Caco-2 (cell line): Measurements from ENCODE around the gene AHDC1. TPM values are rescaled to one million over a fixed set of nuclear protein-coding genes. Genes with fewer than 3 reads are reported as not detected.

Experiments used
- BruUV-seq: library from RNA; stranded (reverse); fragments of 400-500 nt; replicated peaks from 2 replicates; lab custom pipeline; 2021; lab: Mats Ljungman, UMichigan
- CTCF ChIA-PET: fragments of 300-600 bp; sonication (Branson Sonifier 250); formaldehyde crosslinking; loops from one replicate; lab custom pipeline; 2022; ENCODE audit warnings: antibody characterized with exemption; lab: Charles Lee
- POLR2A ChIA-PET: fragments of 300-600 bp; sonication (Branson Sonifier 250); formaldehyde crosslinking; loops from one replicate; lab custom pipeline; 2022; ENCODE audit warnings: antibody characterized with exemption; lab: Charles Lee
- DNase-seq, 2 experiments: peaks; one replicate each; pipeline versions ENCODE4 v3.0.0 to v3.0.0-alpha.2; 2020 to 2022
- H3K27me3 ChIP-seq: replicated peaks from 2 replicates; pipeline ENCODE4 v1.6.0; 2011; ENCODE audit warnings: low read length; ENCODE audit not compliant: control insufficient read depth, insufficient read depth
- H3K36me3 ChIP-seq: 2 replicates; pipeline ENCODE4 v1.5.1; 2011; ENCODE audit warnings: low read length; ENCODE audit not compliant: control insufficient read depth, insufficient read depth
- H3K4me1 ChIP-seq: fragments of 250-450 bp; sonication (Bioruptor Pico); 2 replicates; pipeline ENCODE4 v1.5.1; 2020; ENCODE audit warnings: mild to moderate bottlenecking
- H3K4me3 ChIP-seq: 2 replicates; pipeline ENCODE4 v1.5.1; 2011; ENCODE audit warnings: low read depth, mild to moderate bottlenecking, control low read depth, low read length
- H3K9me3 ChIP-seq: fragments of 250-450 bp; sonication (Bioruptor Pico); 2 replicates; pipeline ENCODE4 v1.5.1; 2020; ENCODE audit warnings: mild to moderate bottlenecking, moderate library complexity
- H3K27ac Mint-ChIP-seq: one replicate; pipeline ENCODE4 v1.8.0; 2022; ENCODE audit warnings: mixed read lengths; ENCODE audit not compliant: unreplicated experiment
- H3K27me3 Mint-ChIP-seq: one replicate; pipeline ENCODE4 v1.8.0; 2022; ENCODE audit warnings: mixed read lengths; ENCODE audit not compliant: insufficient read depth, unreplicated experiment
- H3K36me3 Mint-ChIP-seq: one replicate; pipeline ENCODE4 v1.8.0; 2022; ENCODE audit warnings: mild to moderate bottlenecking, mixed read lengths; ENCODE audit not compliant: insufficient read depth, unreplicated experiment
- H3K4me1 Mint-ChIP-seq: one replicate; pipeline ENCODE4 v1.8.0; 2022; ENCODE audit warnings: low read depth, mixed read lengths; ENCODE audit not compliant: unreplicated experiment
- H3K4me3 Mint-ChIP-seq: one replicate; pipeline ENCODE4 v1.8.0; 2022; ENCODE audit warnings: mild to moderate bottlenecking, moderate library complexity, mixed read lengths; ENCODE audit not compliant: unreplicated experiment
- H3K9me3 Mint-ChIP-seq: one replicate; pipeline ENCODE4 v1.8.0; 2022; ENCODE audit warnings: mixed read lengths; ENCODE audit not compliant: unreplicated experiment
- intact Hi-C: fragments of 100-400 bp; cut with micrococcal nuclease; formaldehyde crosslinking; loops from one replicate; pipeline ENCODE4 v1.10.0; 2022; ENCODE audit not compliant: unreplicated experiment
- total RNA-seq: library from RNA; stranded (reverse); gene quantifications from 2 replicates; pipeline ENCODE4 v1.2.3, GENCODE V29; 2022
- TF ChIP-seq, protein P1 (sequence below), 2 experiments: fragments of 200-600 bp in 1 of 2; IDR thresholded peaks; 1 replicate in 1 of 2; 2 replicates in 1 of 2; pipeline versions ENCODE4 v1.5.1 to v1.8.0; 2011 to 2022; ENCODE audit warnings: antibody characterized with exemption in 1 of 2, control low read depth in 1 of 2, inconsistent platforms in 1 of 2, low read depth in 1 of 2, low read length in 1 of 2, mild to moderate bottlenecking in 1 of 2, moderate library complexity in 1 of 2; ENCODE audit not compliant: insufficient read depth in 1 of 2, severe bottlenecking in 1 of 2, unreplicated experiment in 1 of 2

The AHDC1 gene
- total RNA-seq, 1 experiment from 2014 or later = 17.0 TPM

- Histone ChIP-seq H3K4me1 (peaks cover 74% of the 10 kb centered on the region), H3K36me3 (no peaks in the 10 kb centered on the region), H3K27me3 (no peaks in the 10 kb centered on the region), H3K4me3 (no peak overlapping the region), H3K9me3 (no peaks in the 10 kb centered on the region)
- Mint-ChIP-seq H3K27me3 (no peaks in the 10 kb centered on the region), H3K4me1 (peaks cover 68% of the 10 kb centered on the region), H3K27ac (peak overlapping the region; percentile 92), H3K9me3 (no peaks in the 10 kb centered on the region), H3K4me3 (peak overlapping the region; percentile 68), H3K36me3 (peaks cover 29% of the 10 kb centered on the region)
- TF ChIP-seq, protein P1, sequence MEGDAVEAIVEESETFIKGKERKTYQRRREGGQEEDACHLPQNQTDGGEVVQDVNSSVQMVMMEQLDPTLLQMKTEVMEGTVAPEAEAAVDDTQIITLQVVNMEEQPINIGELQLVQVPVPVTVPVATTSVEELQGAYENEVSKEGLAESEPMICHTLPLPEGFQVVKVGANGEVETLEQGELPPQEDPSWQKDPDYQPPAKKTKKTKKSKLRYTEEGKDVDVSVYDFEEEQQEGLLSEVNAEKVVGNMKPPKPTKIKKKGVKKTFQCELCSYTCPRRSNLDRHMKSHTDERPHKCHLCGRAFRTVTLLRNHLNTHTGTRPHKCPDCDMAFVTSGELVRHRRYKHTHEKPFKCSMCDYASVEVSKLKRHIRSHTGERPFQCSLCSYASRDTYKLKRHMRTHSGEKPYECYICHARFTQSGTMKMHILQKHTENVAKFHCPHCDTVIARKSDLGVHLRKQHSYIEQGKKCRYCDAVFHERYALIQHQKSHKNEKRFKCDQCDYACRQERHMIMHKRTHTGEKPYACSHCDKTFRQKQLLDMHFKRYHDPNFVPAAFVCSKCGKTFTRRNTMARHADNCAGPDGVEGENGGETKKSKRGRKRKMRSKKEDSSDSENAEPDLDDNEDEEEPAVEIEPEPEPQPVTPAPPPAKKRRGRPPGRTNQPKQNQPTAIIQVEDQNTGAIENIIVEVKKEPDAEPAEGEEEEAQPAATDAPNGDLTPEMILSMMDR (IDR thresholded peaks at IDR 0.05; ENCODE audit: insufficient read depth in 1 of 2, low read depth in 1 of 2, low read length in 1 of 2, severe bottlenecking in 1 of 2, unreplicated experiment in 1 of 2) = no peak
- peak in 1 of 2 experiments; percentile 53 for DNase-seq
- intact Hi-C loops = loop anchor here (2.0 kb wide), 1 partner anchor 37 kb away; no protein-coding TSS in a partner anchor
- ChIA-PET CTCF (interaction anchor here (1.0 to 3.9 kb wide), 10 partner anchors 12 to 94 kb away, joined by 3 to 26 read pairs (median 6); partner anchors contain the start of genes AHDC1 and WASF2), POLR2A (interaction anchor here (1.5 to 1.9 kb wide), 2 partner anchors 35 to 38 kb away, joined by 3 to 6 read pairs; partner anchors contain the start of gene AHDC1)
- no TSS peak for BruUV-seq
These were observed 34.2 kb downstream of the AHDC1 start for GRCh38 chr1:27569506-27570291.

GRCh38 chr1:27569088-27569460 is 34.9 kb downstream of the AHDC1 start:
- BruUV-seq = no TSS peak
- Histone ChIP-seq H3K9me3 (no peaks in the 10 kb centered on the region), H3K27me3 (no peaks in the 10 kb centered on the region), H3K4me3 (no peak overlapping the region), H3K4me1 (peaks cover 74% of the 10 kb centered on the region), H3K36me3 (no peaks in the 10 kb centered on the region)
- intact Hi-C loops = loop anchor here (2.0 kb wide), 1 partner anchor 38 kb away; no protein-coding TSS in a partner anchor
- TF ChIP-seq, protein P1 (IDR thresholded peaks at IDR 0.05; ENCODE audit: insufficient read depth in 1 of 2, low read depth in 1 of 2, low read length in 1 of 2, severe bottlenecking in 1 of 2, unreplicated experiment in 1 of 2) = no peak
- POLR2A ChIA-PET = interaction anchor here (1.4 kb wide), 1 partner anchor 38 kb away, joined by 4 read pairs; no protein-coding TSS in a partner anchor
- Mint-ChIP-seq H3K27ac (peak overlapping the region; percentile 92), H3K9me3 (no peaks in the 10 kb centered on the region), H3K27me3 (no peaks in the 10 kb centered on the region), H3K4me1 (peaks cover 67% of the 10 kb centered on the region), H3K4me3 (peak overlapping the region; percentile 68), H3K36me3 (peaks cover 29% of the 10 kb centered on the region)
- CTCF ChIA-PET = interaction anchor here (1.0 to 3.2 kb wide), 13 partner anchors 12 to 152 kb away, joined by 3 to 29 read pairs (median 5); partner anchors contain the start of genes AHDC1 and WASF2
- DNase-seq = no peak
